Aorta (tissue), 5 donors: Measurements from ENCODE around the gene UBAP1. TPM values are rescaled to one million over a fixed set of nuclear protein-coding genes. Genes with fewer than 3 reads are reported as not detected.
"Not testable (repeated sequence)": the region's sequence is repeated elsewhere in the genome, so short reads cannot be mapped to it uniquely, and the experiment has no call there.

ENCODE experiments used
- ATAC-seq: fragments of 200-7000 bp; cut with Tn5 transposase; one replicate; pipeline ENCODE4 v1.9.1; 2022; ENCODE audit warnings: moderate library complexity; ENCODE audit not compliant: low FRiP score
- DNase-seq, 2 donors: peaks; one replicate each; pipeline ENCODE4 v3.0.0-alpha.2; 2020
- H3K27ac ChIP-seq, 2 donors: one replicate each; pipeline ENCODE4 v1.5.1; 2013; ENCODE audit warnings: low read length in 2 of 2, mild to moderate bottlenecking in 2 of 2, moderate library complexity in 2 of 2, control low read depth in 1 of 2, inconsistent platforms in 1 of 2, low read depth in 1 of 2
- H3K27me3 ChIP-seq, 2 donors: one replicate each; pipeline ENCODE4 v1.6.1; 2013; ENCODE audit warnings: control low read depth in 1 of 2, low read length in 1 of 2, mild to moderate bottlenecking in 1 of 2, moderate library complexity in 1 of 2; ENCODE audit not compliant: insufficient read depth in 2 of 2, control insufficient read depth in 1 of 2
- H3K36me3 ChIP-seq, 2 donors: one replicate each; pipeline ENCODE4 v1.6.1; 2013; ENCODE audit warnings: control low read depth in 1 of 2, low read length in 1 of 2, mild to moderate bottlenecking in 1 of 2; ENCODE audit not compliant: insufficient read depth in 2 of 2, control insufficient read depth in 1 of 2
- H3K4me1 ChIP-seq, 2 donors: one replicate each; pipeline ENCODE4 v1.6.1; 2013; ENCODE audit warnings: low read length in 2 of 2, control low read depth in 1 of 2, mild to moderate bottlenecking in 1 of 2, moderate library complexity in 1 of 2; ENCODE audit not compliant: insufficient read depth in 2 of 2, control insufficient read depth in 1 of 2
- H3K4me3 ChIP-seq, 2 donors: one replicate each; pipeline ENCODE4 v1.5.1; 2013; ENCODE audit warnings: low read length in 2 of 2, control low read depth in 1 of 2, mild to moderate bottlenecking in 1 of 2
- H3K9me3 ChIP-seq: one replicate; pipeline ENCODE4 v1.6.1; 2013; ENCODE audit warnings: mild to moderate bottlenecking, low read length; ENCODE audit not compliant: control insufficient read depth
- WGBS, 2 donors: extraction: QIAGEN DNeasy Blood & Tissue Kit; methylation state at CpG; one replicate each; pipeline ENCODE4 v1.1.7; 2013; 5-methylcytosine and 5-hydroxymethylcytosine counted together
- intact Hi-C, 2 donors: fragments of 100-400 bp; cut with DNase I; formaldehyde crosslinking; loops; one replicate each; pipeline versions ENCODE4 v1.14.2 to v1.15.0; 2022
- polyA plus RNA-seq, 2 donors: library from polyadenylated mRNA; stranded (reverse); fragments of 200-250 nt; gene quantifications; one replicate each; pipeline ENCODE4 v1.2.3, GENCODE V29; 2013
- total RNA-seq, 2 donors: library from RNA; stranded (reverse); fragmentation: NEBNext Ultra II Directional; extraction: Animal tissue kit (Norgen Biotek cat#: 25700); gene quantifications; one replicate each; pipeline ENCODE4 v1.2.1, GENCODE V29; 2021
- donor health status: healthy with polysubstance abuse.
- donor health status: Bipolar disorder and iron deficiency.
- donor health status: DM: no; HTN: no; CAD: no.
- donor health status: DM: no; HTN: no; CAD: no.
- donor health status: DM: yes; HTN: yes; CAD: no.

Gene UBAP1
- total and polyA plus RNA-seq, 4 donors = 29.2 to 41.9 (median 34.4) TPM

GRCh38 chr9:34273588-34273987, 94.7 kb downstream of the UBAP1 start:
- no CpG with 5 or more reads among the region's 2 CpGs for WGBS, 2 donors
- H3K4me1 ChIP-seq, H3K27me3 ChIP-seq, H3K4me3 ChIP-seq, DNase-seq, ATAC-seq, intact Hi-C loops, H3K27ac ChIP-seq, H3K9me3 ChIP-seq, H3K36me3 ChIP-seq: not testable (repeated sequence)

- no peaks in the 10 kb centered on the region for H3K36me3 ChIP-seq
- ATAC-seq (no peak), DNase-seq (no peak)
- no peak overlapping the region for H3K4me3 ChIP-seq
- intact Hi-C loops = no loop called here
- no peaks in the 10 kb centered on the region for H3K4me1 ChIP-seq
- no peaks in the 10 kb centered on the region for H3K9me3 ChIP-seq
- H3K27ac ChIP-seq = no peak overlapping the region
- 95 to 97% methylated on average over 6 of the region's 6 CpGs for WGBS, 2 donors
- no peaks in the 10 kb centered on the region for H3K27me3 ChIP-seq
These were observed 97.0 kb downstream of the UBAP1 start for GRCh38 chr9:34275811-34276210.

- 82 to 88% methylated on average over 3 of the region's 3 CpGs for WGBS, 2 donors
- ATAC-seq = no peak
- intact Hi-C loops = no loop called here
These were observed 97.9 kb downstream of the UBAP1 start for GRCh38 chr9:34276772-34277171.

GRCh38 chr9:34279411-34279810, 100.6 kb downstream of the UBAP1 start:
- Histone ChIP-seq H3K4me1 (no peaks in the 10 kb centered on the region), H3K4me3 (no peak overlapping the region), H3K27ac (no peak overlapping the region), H3K27me3 (no peaks in the 10 kb centered on the region), H3K36me3 (no peaks in the 10 kb centered on the region), H3K9me3 (no peaks in the 10 kb centered on the region)
- DNase-seq = no peak
- intact Hi-C loops = no loop called here
- no peak for ATAC-seq
- WGBS, 2 donors = 84 to 86% methylated on average over 3 of the region's 3 CpGs

More at GRCh38 chr9:34276772-34277171, 97.9 kb downstream of the UBAP1 start:
- no peak overlapping the region for H3K4me3 ChIP-seq
- no peaks in the 10 kb centered on the region for H3K36me3 ChIP-seq
- H3K27me3 ChIP-seq = no peaks in the 10 kb centered on the region
- no peaks in the 10 kb centered on the region for H3K9me3 ChIP-seq
- no peak overlapping the region for H3K27ac ChIP-seq
- DNase-seq = no peak
- no peaks in the 10 kb centered on the region for H3K4me1 ChIP-seq

GRCh38 chr9:34282096-34282495, 103.3 kb downstream of the UBAP1 start:
- Histone ChIP-seq H3K9me3 (no peaks in the 10 kb centered on the region), H3K27me3 (no peaks in the 10 kb centered on the region), H3K4me1 (no peaks in the 10 kb centered on the region), H3K4me3 (no peak overlapping the region), H3K36me3 (no peaks in the 10 kb centered on the region), H3K27ac (no peak overlapping the region)
- WGBS, 2 donors = 94 to 95% methylated on average over 1 of the region's 1 CpG
- DNase-seq (no peak), ATAC-seq (no peak)
- intact Hi-C loops = no loop called here

GRCh38 chr9:34289159-34289558, 110.3 kb downstream of the UBAP1 start:
- Histone ChIP-seq H3K27me3 (no peaks in the 10 kb centered on the region), H3K4me3 (no peak overlapping the region), H3K27ac (no peak overlapping the region), H3K36me3 (no peaks in the 10 kb centered on the region), H3K4me1 (no peaks in the 10 kb centered on the region), H3K9me3 (no peaks in the 10 kb centered on the region)
- DNase-seq = no peak
- WGBS, 2 donors = 91 to 92% methylated on average over 2 of the region's 2 CpGs
- ATAC-seq = no peak
- intact Hi-C loops = no loop called here

GRCh38 chr9:34291023-34291422, 112.2 kb downstream of the UBAP1 start:
- Histone ChIP-seq H3K4me3 (no peak overlapping the region), H3K27me3 (no peaks in the 10 kb centered on the region), H3K36me3 (no peaks in the 10 kb centered on the region), H3K27ac (no peak overlapping the region), H3K4me1 (no peaks in the 10 kb centered on the region), H3K9me3 (no peaks in the 10 kb centered on the region)
- DNase-seq = no peak
- intact Hi-C loops = no loop called here
- no peak for ATAC-seq
- 91 to 95% methylated on average over 2 of the region's 2 CpGs for WGBS, 2 donors

GRCh38 chr9:34291423-34291822, 112.6 kb downstream of the UBAP1 start:
- 87 to 89% methylated on average over 2 of the region's 2 CpGs for WGBS, 2 donors
- no peaks in the 10 kb centered on the region for H3K9me3 ChIP-seq
- H3K4me3 ChIP-seq = no peak overlapping the region
- H3K36me3 ChIP-seq = no peaks in the 10 kb centered on the region
- intact Hi-C loops = no loop called here
- DNase-seq = no peak
- H3K27me3 ChIP-seq = no peaks in the 10 kb centered on the region
- H3K4me1 ChIP-seq = no peaks in the 10 kb centered on the region
- no peak for ATAC-seq
- H3K27ac ChIP-seq = no peak overlapping the region

- DNase-seq (no peak), ATAC-seq (no peak)
- Histone ChIP-seq H3K4me1 (no peaks in the 10 kb centered on the region), H3K27me3 (no peaks in the 10 kb centered on the region), H3K36me3 (no peaks in the 10 kb centered on the region), H3K9me3 (no peaks in the 10 kb centered on the region), H3K27ac (no peak overlapping the region), H3K4me3 (no peak overlapping the region)
- 46 to 57% methylated on average over 2 of the region's 2 CpGs for WGBS, 2 donors
- intact Hi-C loops = no loop called here
These were observed 113.7 kb downstream of the UBAP1 start for GRCh38 chr9:34292552-34292951.
